H9 (cell line): ENCODE measurements around the gene HAPLN1. TPM values are rescaled to one million over a fixed set of nuclear protein-coding genes. Genes with fewer than 3 reads are reported as not detected.

ENCODE experiments used
- DNase-seq: peaks from one replicate; pipeline ENCODE4 v3.0.0-alpha.2; 2017
- H2AFZ ChIP-seq: one replicate; pipeline ENCODE4 v1.6.1; 2013; ENCODE audit warnings: mild to moderate bottlenecking, low read length, control low read depth, moderate library complexity
- H2AK5ac ChIP-seq: 2 replicates; pipeline ENCODE4 v1.6.1; 2013; ENCODE audit warnings: low read length, control low read depth, mixed read lengths; ENCODE audit not compliant: insufficient read length
- H2BK120ac ChIP-seq: one replicate; pipeline ENCODE4 v1.6.1; 2013; ENCODE audit warnings: low read depth, mild to moderate bottlenecking, low read length, control low read depth, inconsistent platforms; ENCODE audit not compliant: poor library complexity, severe bottlenecking
- H2BK12ac ChIP-seq: 2 replicates; pipeline ENCODE4 v1.6.1; 2013; ENCODE audit warnings: low read length, control low read depth, mixed read lengths, low read depth; ENCODE audit not compliant: insufficient read length
- H2BK15ac ChIP-seq: 2 replicates; pipeline ENCODE4 v1.6.1; 2013; ENCODE audit warnings: low read depth, low read length, control low read depth
- H2BK20ac ChIP-seq: one replicate; pipeline ENCODE4 v1.6.1; 2013; ENCODE audit warnings: low read depth, mild to moderate bottlenecking, low read length, control low read depth, inconsistent platforms; ENCODE audit not compliant: poor library complexity, severe bottlenecking
- H2BK5ac ChIP-seq: 2 replicates; pipeline ENCODE4 v1.6.1; 2013; ENCODE audit warnings: low read length, control low read depth, mixed read lengths; ENCODE audit not compliant: insufficient read length
- H3K14ac ChIP-seq: 2 replicates; pipeline ENCODE4 v1.6.1; 2013; ENCODE audit warnings: low read length, control low read depth; ENCODE audit not compliant: insufficient read depth
- H3K18ac ChIP-seq: 2 replicates; pipeline ENCODE4 v1.6.1; 2013; ENCODE audit warnings: low read depth, mild to moderate bottlenecking, mixed read lengths, low read length, control low read depth; ENCODE audit not compliant: insufficient read length
- H3K23ac ChIP-seq: 2 replicates; pipeline ENCODE4 v1.6.1; 2013; ENCODE audit warnings: low read length, control low read depth, mixed read lengths, low read depth; ENCODE audit not compliant: insufficient read length
- H3K23me2 ChIP-seq: 2 replicates; pipeline ENCODE4 v1.6.1; 2013; ENCODE audit warnings: low read depth, mild to moderate bottlenecking, mixed read lengths, low read length, control low read depth; ENCODE audit not compliant: insufficient read length, poor library complexity, severe bottlenecking
- H3K27ac ChIP-seq: 2 replicates; pipeline ENCODE4 v1.5.1; 2013; ENCODE audit warnings: low read length, control low read depth, mixed read lengths, low read depth; ENCODE audit not compliant: insufficient read length
- H3K27me3 ChIP-seq: 2 replicates; pipeline ENCODE4 v1.6.1; 2013; ENCODE audit warnings: low read length, control low read depth, inconsistent platforms; ENCODE audit not compliant: insufficient read depth
- H3K4ac ChIP-seq: 2 replicates; pipeline ENCODE4 v1.6.1; 2013; ENCODE audit warnings: low read depth, mild to moderate bottlenecking, control low read depth, inconsistent platforms, low read length, moderate library complexity
- H3K4me1 ChIP-seq: 2 replicates; pipeline ENCODE4 v1.6.1; 2013; ENCODE audit warnings: low read length, control low read depth, inconsistent platforms; ENCODE audit not compliant: insufficient read depth
- H3K4me2 ChIP-seq: 2 replicates; pipeline ENCODE4 v1.6.1; 2013; ENCODE audit warnings: low read length, control low read depth, mixed read lengths; ENCODE audit not compliant: insufficient read length, insufficient read depth
- H3K56ac ChIP-seq: 2 replicates; pipeline ENCODE4 v1.6.1; 2013; ENCODE audit warnings: low read depth, mild to moderate bottlenecking, mixed read lengths, low read length, control low read depth; ENCODE audit not compliant: insufficient read length
- H3K79me1 ChIP-seq: 2 replicates; pipeline ENCODE4 v1.6.1; 2013; ENCODE audit warnings: low read depth, mild to moderate bottlenecking, moderate library complexity, low read length, control low read depth, inconsistent platforms; ENCODE audit not compliant: insufficient read depth, poor library complexity, severe bottlenecking
- H3K79me2 ChIP-seq: 2 replicates; pipeline ENCODE4 v1.6.1; 2013; ENCODE audit warnings: low read length, control low read depth, inconsistent platforms; ENCODE audit not compliant: insufficient read depth
- H3K9ac ChIP-seq: 2 replicates; pipeline ENCODE4 v1.6.1; 2013; ENCODE audit warnings: low read length, control low read depth, mixed read lengths; ENCODE audit not compliant: insufficient read length; ENCODE audit errors: extremely low read depth
- H3K9me3 ChIP-seq: one replicate; pipeline ENCODE4 v1.6.1; 2013; ENCODE audit warnings: low read depth, low read length, inconsistent platforms; ENCODE audit not compliant: control insufficient read depth
- H3T11ph ChIP-seq: one replicate; pipeline ENCODE4 v1.6.1; 2013; ENCODE audit warnings: mild to moderate bottlenecking, low read length, control low read depth, inconsistent platforms
- H4K20me1 ChIP-seq: one replicate; pipeline ENCODE4 v1.6.1; 2013; ENCODE audit not compliant: control insufficient read depth, insufficient read length, insufficient read depth
- H4K5ac ChIP-seq: 2 replicates; pipeline ENCODE4 v1.6.1; 2013; ENCODE audit warnings: low read depth, mild to moderate bottlenecking, mixed read lengths, low read length, control low read depth; ENCODE audit not compliant: insufficient read length
- H4K8ac ChIP-seq: replicated peaks from 2 replicates; pipeline ENCODE4 v1.6.1; 2013; ENCODE audit warnings: low read length, control low read depth, mixed read lengths, low read depth; ENCODE audit not compliant: insufficient read length
- H4K91ac ChIP-seq: 2 replicates; pipeline ENCODE4 v1.6.1; 2013; ENCODE audit warnings: low read depth, mild to moderate bottlenecking, moderate library complexity, mixed read lengths, low read length, control low read depth; ENCODE audit not compliant: insufficient read length
- H3K27ac Mint-ChIP-seq, 3 experiments: 2 replicates in 2 of 3; 3 replicates in 1 of 3; pipeline ENCODE4 v1.8.0; 2020 to 2021; ENCODE audit warnings: mixed read lengths in 3 of 3, mild to moderate bottlenecking in 1 of 3, moderate library complexity in 1 of 3
- H3K27me3 Mint-ChIP-seq: 2 replicates; pipeline ENCODE4 v1.8.0; 2021; ENCODE audit warnings: low read depth, mild to moderate bottlenecking, moderate library complexity, mixed read lengths
- H3K36me3 Mint-ChIP-seq, 3 experiments: 2 replicates in 2 of 3; 3 replicates in 1 of 3; pipeline ENCODE4 v1.8.0; 2020 to 2021; ENCODE audit warnings: low read depth in 3 of 3, mixed read lengths in 3 of 3; ENCODE audit not compliant: insufficient read depth in 1 of 3
- H3K4me1 Mint-ChIP-seq, 2 experiments: 2 replicates each; pipeline ENCODE4 v1.8.0; 2020; ENCODE audit warnings: mixed read lengths in 2 of 2
- H3K4me3 Mint-ChIP-seq, 2 experiments: 2 replicates in 1 of 2; 3 replicates in 1 of 2; pipeline ENCODE4 v1.8.0; 2020 to 2021; ENCODE audit warnings: mild to moderate bottlenecking in 2 of 2, mixed read lengths in 2 of 2, moderate library complexity in 1 of 2
- H3K9me3 Mint-ChIP-seq, 2 experiments: 2 replicates in 1 of 2; 3 replicates in 1 of 2; pipeline ENCODE4 v1.8.0; 2020; ENCODE audit warnings: mild to moderate bottlenecking in 2 of 2, mixed read lengths in 2 of 2, moderate library complexity in 1 of 2
- WGBS: extraction: QIAGEN DNeasy Blood & Tissue Kit; methylation state at CpG from one replicate; pipeline ENCODE4 v1.1.7; 2013; ENCODE audit warnings: missing lambda C conversion rate, low lambda C conversion rate, mixed read lengths; ENCODE audit not compliant: insufficient read length; ENCODE audit errors: extremely low coverage; 5-methylcytosine and 5-hydroxymethylcytosine counted together
- total RNA-seq: library from RNA; stranded (reverse); gene quantifications from 2 replicates; pipeline ENCODE4 v1.2.1, GENCODE V29; 2021
- TF ChIP-seq, protein P1 (sequence below): fragments of 200-600 bp; sonication (generic); conservative IDR thresholded peaks from 3 replicates; pipeline ENCODE4 v1.8.0; 2021; ENCODE audit warnings: antibody characterized with exemption, mild to moderate bottlenecking

HAPLN1 gene
- total RNA-seq, 1 experiment from 2014 or later: 0.22 TPM

DNA sequence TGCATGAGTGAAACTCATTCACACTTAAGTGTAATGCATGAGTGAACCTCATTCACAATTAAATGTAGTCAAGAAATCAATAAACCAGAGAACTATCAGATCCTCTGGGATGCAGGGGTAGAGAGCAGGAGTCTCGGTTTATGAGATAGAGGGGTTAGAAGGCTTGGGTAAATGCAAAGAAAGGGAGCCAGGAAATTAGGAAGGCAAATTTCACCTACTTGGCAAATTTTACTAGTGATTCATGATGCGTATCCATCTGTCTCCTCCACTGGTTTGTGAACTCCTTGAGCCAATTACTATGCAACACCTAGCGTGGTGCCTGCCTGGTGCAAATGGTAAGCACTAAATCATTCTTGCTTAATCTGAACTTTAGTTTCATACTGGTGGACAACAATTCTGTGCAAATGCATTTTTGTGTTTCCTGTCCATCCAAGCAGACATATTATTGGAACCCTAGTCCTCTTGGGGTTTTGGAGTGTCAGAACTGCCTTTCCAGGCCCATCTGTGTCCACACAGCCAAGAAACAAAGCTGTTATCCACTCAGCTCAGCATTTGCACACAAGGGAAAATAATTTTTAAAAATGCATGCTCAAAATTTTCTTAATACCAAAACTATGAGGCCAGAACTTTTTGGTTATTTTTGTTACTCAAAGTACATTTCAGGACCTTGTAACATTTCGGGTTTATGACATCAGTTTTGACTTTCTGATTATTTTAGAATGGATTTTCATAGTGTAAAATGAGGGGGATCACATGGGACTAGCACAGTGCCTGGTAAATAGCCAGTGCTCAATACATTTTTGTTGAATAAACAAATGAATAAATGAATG lies 5.2 kb downstream of the HAPLN1 start:
- Histone ChIP-seq H3K79me2 (no peaks in the 10 kb centered on the region), H4K8ac (no peak overlapping the region), H2AK5ac (no peak overlapping the region), H2BK12ac (no peak overlapping the region), H3K56ac (no peak overlapping the region), H3K23ac (no peak overlapping the region), H4K91ac (no peak overlapping the region), H4K5ac (no peak overlapping the region), H3K27ac (no peak overlapping the region), H3K14ac (no peak overlapping the region), H2BK5ac (no peak overlapping the region), H3K4me1 (peaks cover 9% of the 10 kb centered on the region; the same call in 1 of the 2 replicates), H3K23me2 (no peaks in the 10 kb centered on the region), H2AFZ (no peak overlapping the region), H2BK20ac (no peak overlapping the region), H3K9ac (no peak overlapping the region), H2BK15ac (no peak overlapping the region), H3K79me1 (no peaks in the 10 kb centered on the region), H2BK120ac (no peak overlapping the region), H4K20me1 (no peaks in the 10 kb centered on the region), H3K4ac (no peak overlapping the region), H3T11ph (no peak overlapping the region), H3K27me3 (no peaks in the 10 kb centered on the region), H3K18ac (no peak overlapping the region), H3K4me2 (no peak overlapping the region), H3K9me3 (no peaks in the 10 kb centered on the region)
- Mint-ChIP-seq H3K4me3 (no peak overlapping the region), H3K27me3 (peaks cover 3% of the 10 kb centered on the region), H3K4me1 (peaks cover 17 to 24% of the 10 kb centered on the region in 2 experiments), H3K9me3 (no peaks in the 10 kb centered on the region), H3K27ac (no peak overlapping the region; a peak in 1 of 7 replicates), H3K36me3 (no peaks in the 10 kb centered on the region)
- WGBS: no CpG with 5 or more reads among the region's 4 CpGs
- DNase-seq: no peak
- TF ChIP-seq, protein P1, sequence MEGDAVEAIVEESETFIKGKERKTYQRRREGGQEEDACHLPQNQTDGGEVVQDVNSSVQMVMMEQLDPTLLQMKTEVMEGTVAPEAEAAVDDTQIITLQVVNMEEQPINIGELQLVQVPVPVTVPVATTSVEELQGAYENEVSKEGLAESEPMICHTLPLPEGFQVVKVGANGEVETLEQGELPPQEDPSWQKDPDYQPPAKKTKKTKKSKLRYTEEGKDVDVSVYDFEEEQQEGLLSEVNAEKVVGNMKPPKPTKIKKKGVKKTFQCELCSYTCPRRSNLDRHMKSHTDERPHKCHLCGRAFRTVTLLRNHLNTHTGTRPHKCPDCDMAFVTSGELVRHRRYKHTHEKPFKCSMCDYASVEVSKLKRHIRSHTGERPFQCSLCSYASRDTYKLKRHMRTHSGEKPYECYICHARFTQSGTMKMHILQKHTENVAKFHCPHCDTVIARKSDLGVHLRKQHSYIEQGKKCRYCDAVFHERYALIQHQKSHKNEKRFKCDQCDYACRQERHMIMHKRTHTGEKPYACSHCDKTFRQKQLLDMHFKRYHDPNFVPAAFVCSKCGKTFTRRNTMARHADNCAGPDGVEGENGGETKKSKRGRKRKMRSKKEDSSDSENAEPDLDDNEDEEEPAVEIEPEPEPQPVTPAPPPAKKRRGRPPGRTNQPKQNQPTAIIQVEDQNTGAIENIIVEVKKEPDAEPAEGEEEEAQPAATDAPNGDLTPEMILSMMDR: no peak
